Kidney (tissue), 14 donors: ENCODE data around the gene TIPARP. TPM values are rescaled to one million over a fixed set of nuclear protein-coding genes. Genes with fewer than 3 reads are reported as not detected.

Source experiments
- DNase-seq, 5 donors: peaks; one replicate each; pipeline ENCODE4 v3.0.0-alpha.2; 2013 to 2020
- FAIRE-seq: peaks from 2 replicates; lab custom pipeline; 2012; peaks lifted over from hg19 to GRCh38; lab: Jason Lieb, UNC
- H3K27ac ChIP-seq, 2 donors: one replicate each; pipeline ENCODE4 v1.7.0; 2013; ENCODE audit warnings: low read depth in 2 of 2, low read length in 2 of 2, inconsistent platforms in 1 of 2
- H3K27me3 ChIP-seq: one replicate; pipeline ENCODE4 v1.7.1; 2013; ENCODE audit warnings: low read length, inconsistent platforms; ENCODE audit not compliant: control insufficient read depth, insufficient read depth
- H3K36me3 ChIP-seq, 3 donors: one replicate each; pipeline versions ENCODE4 v1.7.0 to v1.7.1; 2013; ENCODE audit warnings: low read length in 3 of 3, control low read depth in 1 of 3, inconsistent platforms in 1 of 3; ENCODE audit not compliant: insufficient read depth in 3 of 3, control insufficient read depth in 2 of 3
- H3K4me1 ChIP-seq, 3 donors: one replicate each; pipeline versions ENCODE4 v1.7.0 to v1.7.1; 2013; ENCODE audit warnings: low read length in 3 of 3, inconsistent platforms in 1 of 3, low read depth in 1 of 3; ENCODE audit not compliant: control insufficient read depth in 2 of 3, insufficient read depth in 2 of 3
- H3K4me3 ChIP-seq, 3 donors: one replicate each; pipeline versions ENCODE4 v1.7.0 to v1.8.1; 2013; ENCODE audit warnings: low read length in 3 of 3, control low read depth in 1 of 3, inconsistent platforms in 1 of 3
- H3K9ac ChIP-seq, 3 donors: one replicate each; pipeline versions ENCODE4 v1.7.0 to v1.7.1; 2013; ENCODE audit warnings: low read length in 3 of 3, control low read depth in 1 of 3, inconsistent platforms in 1 of 3
- H3K9me3 ChIP-seq, 3 donors: one replicate each; pipeline versions ENCODE4 v1.7.0 to v1.7.1; 2013; ENCODE audit warnings: low read length in 3 of 3, control low read depth in 1 of 3, inconsistent platforms in 1 of 3; ENCODE audit not compliant: control insufficient read depth in 2 of 3, insufficient read depth in 1 of 3
- CTCF ChIP-seq: IDR thresholded peaks from 3 replicates; pipeline ENCODE4 v1.5.1; 2012; ENCODE audit warnings: mild to moderate bottlenecking, moderate library complexity, borderline replicate concordance; ENCODE audit not compliant: insufficient read depth; ENCODE audit errors: extremely low read depth
- intact Hi-C: fragments of 100-400 bp; cut with DNase I; formaldehyde crosslinking; loops from one replicate; pipeline ENCODE4 v1.11.1; 2022
- polyA plus RNA-seq: library from polyadenylated mRNA; stranded (reverse); fragments of 350-450 nt; fragmentation: Illumina TruSeq; extraction: RNeasy Lipid Tissue Mini Kit (QIAGEN cat#74804); gene quantifications from one replicate; pipeline ENCODE4 v1.2.3, GENCODE V29; 2014; ENCODE audit warnings: low read depth, low replicate concordance; ENCODE audit not compliant: insufficient read depth
- total RNA-seq: library from RNA; stranded (reverse); fragmentation: NEBNext Ultra II Directional; extraction: Animal tissue kit (Norgen Biotek cat#: 25700); gene quantifications from one replicate; pipeline ENCODE4 v1.2.1, GENCODE V29; 2021
- donor health status: control.
- donor health status: control.
- donor health status: control.
- donor health status: control.
- donor health status: control.
- donor health status: DM: yes; HTN: yes; CAD: no.
- donor health status: Normal renal cell carcinoma (clear cell type).

The TIPARP gene
- total and polyA plus RNA-seq, 2 donors from 2014 or later, result 9.5 to 21.8 TPM

DNA sequence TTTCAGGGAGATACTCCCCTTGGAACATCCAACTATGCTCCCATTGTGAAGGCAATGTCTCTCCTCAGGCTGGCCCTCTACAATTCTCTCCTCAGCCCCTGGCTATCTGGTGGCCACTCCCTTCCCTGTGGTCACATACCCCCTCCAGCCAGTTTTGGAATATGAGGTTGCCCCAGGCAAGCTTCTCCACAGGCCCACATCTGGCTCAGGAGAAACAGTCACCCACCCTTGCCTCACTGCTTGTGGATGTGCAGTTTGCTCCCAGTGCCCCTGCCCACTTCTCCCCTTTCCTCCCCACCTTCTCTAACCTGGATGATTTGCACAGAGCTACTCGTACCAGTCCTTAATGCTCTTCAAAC, 15.7 kb upstream of the TIPARP start:
- H3K27ac ChIP-seq, result no peak overlapping the region
- no peaks in the 10 kb centered on the region for H3K4me1 ChIP-seq
- intact Hi-C loops, result no loop called here
- no peaks in the 10 kb centered on the region for H3K36me3 ChIP-seq
- no peak overlapping the region for H3K9ac ChIP-seq
- no peak overlapping the region for H3K4me3 ChIP-seq
- H3K27me3 ChIP-seq, result no peaks in the 10 kb centered on the region
- no peaks in the 10 kb centered on the region for H3K9me3 ChIP-seq
- TF ChIP-seq CTCF, result no peak
- FAIRE-seq (no peak), DNase-seq (no peak)

DNA sequence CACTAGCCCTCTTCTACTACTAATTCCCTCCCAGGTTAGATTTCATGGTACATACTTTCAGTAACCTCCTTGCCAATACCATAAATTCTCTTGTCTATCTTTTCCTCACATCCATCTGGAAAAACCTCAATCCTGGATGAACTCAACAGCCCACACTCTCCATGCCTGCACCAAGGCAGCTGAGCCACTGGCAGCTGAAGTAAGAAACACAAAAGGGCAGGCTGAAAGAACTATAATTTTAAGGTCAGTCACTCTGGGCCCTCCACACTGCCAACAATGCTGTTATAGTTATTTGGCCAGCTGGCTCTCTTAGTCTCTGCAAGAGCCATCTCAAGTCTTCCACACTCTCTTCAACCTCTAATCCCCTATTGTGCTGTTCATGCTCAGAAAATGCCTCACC, 15.1 kb upstream of the TIPARP start:
- intact Hi-C loops, result no loop called here
- no peak overlapping the region for H3K27ac ChIP-seq
- no peak for FAIRE-seq
- H3K9ac ChIP-seq, result no peak overlapping the region
- no peak for TF ChIP-seq CTCF
- H3K9me3 ChIP-seq, result no peaks in the 10 kb centered on the region
- no peaks in the 10 kb centered on the region for H3K36me3 ChIP-seq
- H3K4me3 ChIP-seq, result no peak overlapping the region
- DNase-seq, result no peak
- no peaks in the 10 kb centered on the region for H3K27me3 ChIP-seq
- H3K4me1 ChIP-seq, result no peaks in the 10 kb centered on the region

GRCh38 chr3:156661155-156661554, 13.2 kb upstream of the TIPARP start:
- TF ChIP-seq CTCF, result no peak
- intact Hi-C loops, result no loop called here
- Histone ChIP-seq H3K27ac (no peak overlapping the region), H3K27me3 (no peaks in the 10 kb centered on the region), H3K9ac (no peak overlapping the region), H3K4me3 (no peak overlapping the region), H3K36me3 (no peaks in the 10 kb centered on the region), H3K4me1 (no peaks in the 10 kb centered on the region), H3K9me3 (no peaks in the 10 kb centered on the region)
- DNase-seq, result no peak
- no peak for FAIRE-seq
